Endothelial cell of umbilical vein (primary cell): ENCODE results near the gene SH3PXD2B. TPM values are rescaled to one million over a fixed set of nuclear protein-coding genes. Genes with fewer than 3 reads are reported as not detected.

Source experiments
- BruUV-seq: library from RNA; stranded (reverse); fragments of 400-500 nt; replicated peaks from 2 replicates; lab custom pipeline; 2021; lab: Mats Ljungman, UMichigan
- CTCF ChIA-PET: fragments of 300-600, 350-600 bp; sonication (Branson Sonifier 250); formaldehyde crosslinking; loops from one replicate; lab custom pipeline; 2021; ENCODE audit warnings: antibody characterized with exemption, inconsistent platforms; lab: Charles Lee
- POLR2A ChIA-PET: fragments of 300-600, 350-600 bp; sonication (Branson Sonifier 250); formaldehyde crosslinking; loops from one replicate; lab custom pipeline; 2021; ENCODE audit warnings: antibody characterized with exemption, inconsistent platforms; lab: Charles Lee
- DNase-seq: peaks from one replicate; pipeline ENCODE4 v3.0.0-alpha.2; 2011; ENCODE audit warnings: low read depth, low spot score
- FAIRE-seq: peaks from 2 replicates; lab custom pipeline; 2011; peaks lifted over from hg19 to GRCh38; lab: Jason Lieb, UNC
- H2AFZ ChIP-seq: 2 replicates; pipeline ENCODE4 v1.6.0; 2012; ENCODE audit warnings: low read depth, low read length, control low read depth, inconsistent platforms
- H3K27ac ChIP-seq: 2 replicates; pipeline ENCODE4 v1.5.1; 2011; ENCODE audit warnings: low read depth, mild to moderate bottlenecking, control low read depth, low read length, moderate library complexity; ENCODE audit not compliant: insufficient read depth
- H3K27me3 ChIP-seq, 2 experiments: 2 replicates each; pipeline versions ENCODE4 v1.6.0 to v1.6.1; 2011; ENCODE audit warnings: low read length in 2 of 2, mixed read lengths in 1 of 2; ENCODE audit not compliant: control insufficient read depth in 2 of 2, insufficient read depth in 2 of 2
- H3K36me3 ChIP-seq, 2 experiments: 2 replicates in 1 of 2; 3 replicates in 1 of 2; pipeline ENCODE4 v1.5.1; 2011; ENCODE audit warnings: low read length in 2 of 2, mild to moderate bottlenecking in 1 of 2, moderate library complexity in 1 of 2; ENCODE audit not compliant: control insufficient read depth in 2 of 2, insufficient read depth in 2 of 2; ENCODE audit errors: extremely low read depth in 1 of 2
- H3K4me1 ChIP-seq: 3 replicates; pipeline ENCODE4 v1.5.1; 2011; ENCODE audit warnings: mild to moderate bottlenecking, low read length; ENCODE audit not compliant: control insufficient read depth, insufficient read depth; ENCODE audit errors: extremely low read depth
- H3K4me2 ChIP-seq: 2 replicates; pipeline ENCODE4 v1.6.1; 2011; ENCODE audit warnings: low read length, control low read depth, mixed read lengths; ENCODE audit not compliant: insufficient read depth
- H3K4me3 ChIP-seq, 3 experiments: fragments of 200-600 bp in 1 of 3; sonication (generic), shearing (Covaris generic) in 1 of 3; replicated peaks in 1 of 3; 2 replicates each; pipeline ENCODE4 v1.5.1; 2011 to 2016; ENCODE audit warnings: control low read depth in 3 of 3, low read length in 3 of 3, mild to moderate bottlenecking in 2 of 3, inconsistent platforms in 1 of 3, low read depth in 1 of 3, moderate library complexity in 1 of 3; ENCODE audit not compliant: insufficient read depth in 1 of 3
- H3K79me2 ChIP-seq: 2 replicates; pipeline ENCODE4 v1.6.0; 2012; ENCODE audit warnings: low read length, inconsistent platforms; ENCODE audit not compliant: control insufficient read depth, insufficient read depth
- H3K9ac ChIP-seq: replicated peaks from 2 replicates; pipeline ENCODE3; 2011; ENCODE audit warnings: low read length, control low read depth; ENCODE audit not compliant: insufficient read depth; ENCODE audit errors: extremely low read depth
- H3K9me1 ChIP-seq: replicated peaks from 3 replicates; pipeline ENCODE4 v1.6.0; 2011; ENCODE audit warnings: mild to moderate bottlenecking, low read length; ENCODE audit not compliant: control insufficient read depth, insufficient read depth; ENCODE audit errors: extremely low read depth
- H3K9me3 ChIP-seq: replicated peaks from 2 replicates; pipeline ENCODE4 v1.5.1; 2012; ENCODE audit warnings: low read length, inconsistent platforms; ENCODE audit not compliant: control insufficient read depth, insufficient read depth
- H4K20me1 ChIP-seq: replicated peaks from 2 replicates; pipeline ENCODE3; 2011; ENCODE audit warnings: mild to moderate bottlenecking, low read length; ENCODE audit not compliant: control insufficient read depth, insufficient read depth; ENCODE audit errors: extremely low read depth
- EZH2 ChIP-seq: IDR thresholded peaks from 2 replicates; pipeline ENCODE4 v1.6.1; 2012; ENCODE audit warnings: borderline replicate concordance, low read depth, mild to moderate bottlenecking, moderate library complexity, low read length, inconsistent platforms; ENCODE audit not compliant: severe bottlenecking
- FOS ChIP-seq: IDR thresholded peaks from 2 replicates; pipeline ENCODE4 v1.6.1; 2011; ENCODE audit warnings: mild to moderate bottlenecking, low read length, moderate library complexity, borderline replicate concordance; ENCODE audit not compliant: insufficient read depth
- GATA2 ChIP-seq: IDR thresholded peaks from 2 replicates; pipeline ENCODE4 v1.7.0; 2011; ENCODE audit warnings: low read depth, mild to moderate bottlenecking, moderate library complexity, mixed read lengths, low read length; ENCODE audit not compliant: insufficient read length, insufficient read depth
- JUN ChIP-seq: IDR thresholded peaks from 2 replicates; pipeline ENCODE4 v1.6.1; 2011; ENCODE audit warnings: borderline replicate concordance, low read depth; ENCODE audit not compliant: insufficient read length, insufficient read depth
- MYC ChIP-seq: IDR thresholded peaks from one replicate; pipeline ENCODE4 v1.6.1; 2011; ENCODE audit warnings: mild to moderate bottlenecking, low read depth, low read length
- POLR2A ChIP-seq: IDR thresholded peaks from 2 replicates; pipeline ENCODE4 v1.6.1; 2012; ENCODE audit warnings: low read depth, mild to moderate bottlenecking, control low read depth, low read length
- POLR2AphosphoS5 ChIP-seq: IDR thresholded peaks from 2 replicates; pipeline ENCODE4 v1.6.1; 2012; ENCODE audit warnings: low read depth, mild to moderate bottlenecking, control low read depth, low read length, moderate library complexity; ENCODE audit not compliant: insufficient read depth
- dilution Hi-C: fragments of 300-500 bp; cut with MboI; formaldehyde crosslinking; loops from one replicate; pipeline ENCODE4 v1.15.0; 2019; ENCODE audit warnings: low sequenced_read_pairs; ENCODE audit not compliant: extremely low pct_ligation_motif_present
- intact Hi-C: fragments of 100-400 bp; cut with micrococcal nuclease; formaldehyde crosslinking; loops from one replicate; pipeline ENCODE4 v1.10.0; 2022
- polyA plus RNA-seq, 4 experiments: library from polyadenylated mRNA; depleted of rRNA in 3 of 4; stranded (reverse) in 3 of 4; unstranded in 1 of 4; fragments of >200 nt; gene quantifications; 2 replicates each; pipeline versions ENCODE4 v1.2.1 to v1.2.3, GENCODE V29; 2011 to 2012; ENCODE audit warnings: missing spikeins in 1 of 4
- total RNA-seq: library from RNA; stranded (reverse); gene quantifications from 2 replicates; pipeline ENCODE4 v1.2.3, GENCODE V29; 2021
- TF ChIP-seq, protein P1 (sequence below): IDR thresholded peaks from 2 replicates; pipeline ENCODE4 v1.6.1; 2011; ENCODE audit not compliant: insufficient read depth, insufficient read length
- TF ChIP-seq, protein P2 (sequence below), 2 donors: IDR thresholded peaks; 1 replicate in 1 of 2; 2 replicates in 1 of 2; pipeline ENCODE4 v1.5.1; 2011; ENCODE audit warnings: low read length in 2 of 2, mild to moderate bottlenecking in 2 of 2, moderate library complexity in 2 of 2, control low read depth in 1 of 2, inconsistent platforms in 1 of 2, low read depth in 1 of 2; ENCODE audit not compliant: insufficient read depth in 1 of 2; ENCODE audit errors: extremely low read depth in 1 of 2

Gene SH3PXD2B
- total and polyA plus RNA-seq, 2 donors (not counting 3 experiments of a cell fraction or from before 2014, with no cell fraction given) = 23.5 to 66.3 TPM

DNA sequence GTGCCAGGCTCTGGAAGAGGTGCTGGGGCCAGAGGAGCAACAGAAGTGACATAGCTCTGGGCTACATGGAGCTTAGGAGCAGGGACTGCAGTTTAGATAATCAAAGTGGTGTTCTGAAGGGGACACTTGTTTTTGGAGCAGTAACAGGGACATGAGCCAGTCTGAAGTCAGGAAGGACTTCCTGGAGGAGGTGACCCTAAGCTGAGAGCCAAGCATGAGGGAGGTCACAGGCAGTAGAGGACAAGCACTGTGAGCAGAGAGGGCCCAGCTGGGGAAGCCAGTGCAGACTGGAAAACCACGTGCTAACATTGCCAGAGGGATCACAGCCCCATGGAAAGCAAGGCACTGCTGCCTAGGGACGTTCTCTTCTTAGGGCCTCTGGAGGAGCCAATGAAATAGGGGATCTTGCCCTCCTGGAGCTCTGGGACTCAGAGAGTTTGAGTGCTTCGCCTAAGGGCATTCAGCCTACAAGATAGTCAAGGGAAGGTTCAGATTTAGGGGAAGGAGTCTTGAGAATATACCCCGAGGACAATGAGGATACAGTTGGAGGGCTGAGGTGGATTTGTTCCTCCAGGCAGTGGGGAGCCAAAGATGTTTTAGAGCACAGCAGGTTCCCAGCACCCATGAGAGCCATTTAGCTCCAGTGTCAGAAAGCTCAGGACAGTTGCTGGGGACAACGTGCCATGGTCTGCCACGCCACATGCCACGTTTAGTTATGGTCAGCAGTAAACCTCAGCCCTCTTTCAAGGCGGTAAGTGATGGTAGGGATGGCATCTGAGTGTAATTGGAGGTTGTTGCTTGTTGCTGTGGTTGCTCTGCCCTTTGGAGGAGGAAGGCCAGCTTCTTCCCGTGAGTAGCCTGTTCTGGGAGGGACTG is 40.5 kb upstream of the SH3PXD2B start:
- Histone ChIP-seq H3K9me1 (no peaks in the 10 kb centered on the region), H3K4me2 (no peak overlapping the region), H2AFZ (no peak overlapping the region), H3K27ac (no peak overlapping the region), H3K4me1 (no peaks in the 10 kb centered on the region), H3K27me3 (peaks cover 13 to 17% of the 10 kb centered on the region in 2 experiments), H3K9me3 (no peaks in the 10 kb centered on the region), H3K79me2 (no peaks in the 10 kb centered on the region), H3K9ac (no peak overlapping the region), H3K36me3 (no peaks in the 10 kb centered on the region), H3K4me3 (no peak overlapping the region), H4K20me1 (no peaks in the 10 kb centered on the region)
- CTCF ChIA-PET = no interaction called here
- intact Hi-C loops = no loop called here
- no peak for FAIRE-seq
- TF ChIP-seq JUN (no peak), EZH2 (no peak), GATA2 (no peak), MYC (no peak), POLR2AphosphoS5 (no peak)
- TF ChIP-seq, protein P1, sequence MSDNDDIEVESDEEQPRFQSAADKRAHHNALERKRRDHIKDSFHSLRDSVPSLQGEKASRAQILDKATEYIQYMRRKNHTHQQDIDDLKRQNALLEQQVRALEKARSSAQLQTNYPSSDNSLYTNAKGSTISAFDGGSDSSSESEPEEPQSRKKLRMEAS = no peak
- no TSS peak for BruUV-seq
- POLR2A ChIA-PET = no interaction called here
- no peak for DNase-seq
- dilution Hi-C loops = no loop called here

DNA sequence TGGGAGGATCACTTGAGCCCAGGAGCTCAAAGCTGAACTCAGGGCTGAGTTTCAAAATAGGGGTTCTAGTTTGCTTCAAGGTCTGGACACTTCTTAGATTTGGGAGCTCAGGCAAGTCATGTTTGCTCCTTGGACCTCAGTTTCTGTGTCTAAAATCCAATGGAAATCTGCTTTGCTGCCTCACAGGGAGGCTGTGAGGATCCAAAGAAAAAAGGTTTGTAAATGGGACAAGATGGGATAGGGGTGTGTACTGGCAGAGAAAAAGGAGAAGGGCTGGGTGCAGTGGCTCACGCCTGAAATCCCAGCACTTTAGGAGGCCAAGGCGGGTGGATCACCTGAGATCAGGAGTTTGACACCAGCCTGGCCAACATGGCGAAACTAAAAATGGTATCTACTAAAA is 39.6 kb upstream of the SH3PXD2B start:
- H3K27ac ChIP-seq = no peak overlapping the region
- ChIA-PET CTCF (no interaction called here), POLR2A (no interaction called here)
- no peaks in the 10 kb centered on the region for H3K4me1 ChIP-seq
- H3K79me2 ChIP-seq = no peaks in the 10 kb centered on the region
- H3K36me3 ChIP-seq = no peaks in the 10 kb centered on the region
- no peak overlapping the region for H3K4me2 ChIP-seq
- no peak overlapping the region for H2AFZ ChIP-seq
- TF ChIP-seq, protein P2, sequence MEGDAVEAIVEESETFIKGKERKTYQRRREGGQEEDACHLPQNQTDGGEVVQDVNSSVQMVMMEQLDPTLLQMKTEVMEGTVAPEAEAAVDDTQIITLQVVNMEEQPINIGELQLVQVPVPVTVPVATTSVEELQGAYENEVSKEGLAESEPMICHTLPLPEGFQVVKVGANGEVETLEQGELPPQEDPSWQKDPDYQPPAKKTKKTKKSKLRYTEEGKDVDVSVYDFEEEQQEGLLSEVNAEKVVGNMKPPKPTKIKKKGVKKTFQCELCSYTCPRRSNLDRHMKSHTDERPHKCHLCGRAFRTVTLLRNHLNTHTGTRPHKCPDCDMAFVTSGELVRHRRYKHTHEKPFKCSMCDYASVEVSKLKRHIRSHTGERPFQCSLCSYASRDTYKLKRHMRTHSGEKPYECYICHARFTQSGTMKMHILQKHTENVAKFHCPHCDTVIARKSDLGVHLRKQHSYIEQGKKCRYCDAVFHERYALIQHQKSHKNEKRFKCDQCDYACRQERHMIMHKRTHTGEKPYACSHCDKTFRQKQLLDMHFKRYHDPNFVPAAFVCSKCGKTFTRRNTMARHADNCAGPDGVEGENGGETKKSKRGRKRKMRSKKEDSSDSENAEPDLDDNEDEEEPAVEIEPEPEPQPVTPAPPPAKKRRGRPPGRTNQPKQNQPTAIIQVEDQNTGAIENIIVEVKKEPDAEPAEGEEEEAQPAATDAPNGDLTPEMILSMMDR (IDR thresholded peaks at IDR 0.05; ENCODE audit: extremely low read depth in 1 of 2, insufficient read depth in 1 of 2, low read depth in 1 of 2, low read length in 2 of 2) = no peak
- TF ChIP-seq FOS (no peak), MYC (no peak), POLR2A (no peak)
- TF ChIP-seq, protein P1 = no peak
- no peaks in the 10 kb centered on the region for H3K9me1 ChIP-seq
- no peaks in the 10 kb centered on the region for H4K20me1 ChIP-seq
- no peak for DNase-seq
- FAIRE-seq = no peak
- no peak overlapping the region for H3K4me3 ChIP-seq
- BruUV-seq = no TSS peak
- intact Hi-C loops (no loop called here), dilution Hi-C loops (no loop called here)
- peaks cover 13 to 17% of the 10 kb centered on the region in 2 experiments for H3K27me3 ChIP-seq
- no peak overlapping the region for H3K9ac ChIP-seq
- H3K9me3 ChIP-seq = no peaks in the 10 kb centered on the region
